ENCODE data around the gene TMEM270.
"Not testable (repeated sequence)": the region's sequence is repeated elsewhere in the genome, so short reads cannot be mapped to it uniquely, and the experiment has no call there.

The TMEM270 gene

GRCh38 chr7:73831834-73832651 lies 28.9 kb upstream of the TMEM270 start:
- ChIA-PET CTCF (interaction anchor here (0.6 to 1.2 kb wide), 6 partner anchors 19 to 98 kb away, joined by 3 to 4 read pairs (median 4); no protein-coding TSS in a partner anchor), POLR2A (ENCODE audit: low non-redundant PET) (interaction anchor here (0.6 to 1.5 kb wide), 4 partner anchors 10 to 22 kb away, joined by 3 to 8 read pairs (median 4); no protein-coding TSS in a partner anchor)
- peak overlapping the region; percentile 52 for H3K27ac ChIP-seq
- peak; percentile 74 for DNase-seq (ENCODE audit: low spot score)
- no peak for TF ChIP-seq CTCF (conservative IDR thresholded peaks at IDR 0.05; ENCODE audit: low read depth)

- POLR2A ChIA-PET (ENCODE audit: low non-redundant PET), result interaction anchor here (0.6 to 1.5 kb wide), 2 partner anchors 10 to 212 kb away, joined by 6 to 8 read pairs; no protein-coding TSS in a partner anchor
- DNase-seq (ENCODE audit: low spot score), result no peak
- no peak for TF ChIP-seq CTCF (conservative IDR thresholded peaks at IDR 0.05; ENCODE audit: low read depth)
- peak overlapping the region; percentile 52 for H3K27ac ChIP-seq
- CTCF ChIA-PET, result interaction anchor here (0.6 to 1.2 kb wide), 5 partner anchors 18 to 98 kb away, joined by 3 to 6 read pairs (median 4); no protein-coding TSS in a partner anchor
These were observed 28.2 kb upstream of the TMEM270 start for GRCh38 chr7:73832806-73833205.

GRCh38 chr7:73833251-73833919 lies 27.6 kb upstream of the TMEM270 start:
- ChIA-PET CTCF (interaction anchor here (0.5 to 0.9 kb wide), 5 partner anchors 21 to 370 kb away, joined by 3 to 6 read pairs (median 3); no protein-coding TSS in a partner anchor), POLR2A (ENCODE audit: low non-redundant PET) (interaction anchor here (0.6 to 1.5 kb wide), 3 partner anchors 10 to 213 kb away, joined by 4 to 8 read pairs (median 6); partner anchors contain the start of gene ABHD11)
- no peak for DNase-seq (ENCODE audit: low spot score)
- H3K27ac ChIP-seq, result peak overlapping the region; percentile 52
- TF ChIP-seq CTCF (conservative IDR thresholded peaks at IDR 0.05; ENCODE audit: low read depth), result no peak

- POLR2A ChIA-PET (ENCODE audit: low non-redundant PET), result interaction anchor here (1.3 kb wide), 1 partner anchor 96 kb away, joined by 4 read pairs; the partner anchor contains the start of gene ABHD11
- DNase-seq (ENCODE audit: low spot score), result no peak
- TF ChIP-seq CTCF (conservative IDR thresholded peaks at IDR 0.05; ENCODE audit: low read depth), result no peak
- H3K27ac ChIP-seq, result no peak overlapping the region
- CTCF ChIA-PET, result no interaction called here
These were observed 26.2 kb upstream of the TMEM270 start for GRCh38 chr7:73834626-73835191.

GRCh38 chr7:73837167-73837566 lies 23.8 kb upstream of the TMEM270 start:
- peak overlapping the region; percentile 87 for H3K27ac ChIP-seq
- POLR2A ChIA-PET (ENCODE audit: low non-redundant PET); CTCF ChIA-PET: not testable (repeated sequence)

GRCh38 chr7:73838642-73839041 lies 22.3 kb upstream of the TMEM270 start:
- POLR2A ChIA-PET (ENCODE audit: low non-redundant PET), result interaction anchor here (0.6 kb wide), 1 partner anchor 18 kb away, joined by 4 read pairs; no protein-coding TSS in a partner anchor
- H3K27ac ChIP-seq, result peak overlapping the region; percentile 87
- CTCF ChIA-PET, result interaction anchor here (0.5 kb wide), 1 partner anchor 114 kb away, joined by 3 read pairs; no protein-coding TSS in a partner anchor
- peak; percentile 72 for DNase-seq (ENCODE audit: low spot score)
- TF ChIP-seq CTCF (conservative IDR thresholded peaks at IDR 0.05; ENCODE audit: low read depth), result no peak

More at GRCh38 chr7:73837167-73837566, 23.8 kb upstream of the TMEM270 start:
- DNase-seq (ENCODE audit: low spot score), result not testable (repeated sequence)

Data from RWPE1 (cell line).